Measurements from ENCODE around the gene APOO. TPM values are rescaled to one million over a fixed set of nuclear protein-coding genes. Genes with fewer than 3 reads are reported as not detected.

APOO gene
- total RNA-seq, 1 experiment from 2014 or later = 23.4 TPM

DNA sequence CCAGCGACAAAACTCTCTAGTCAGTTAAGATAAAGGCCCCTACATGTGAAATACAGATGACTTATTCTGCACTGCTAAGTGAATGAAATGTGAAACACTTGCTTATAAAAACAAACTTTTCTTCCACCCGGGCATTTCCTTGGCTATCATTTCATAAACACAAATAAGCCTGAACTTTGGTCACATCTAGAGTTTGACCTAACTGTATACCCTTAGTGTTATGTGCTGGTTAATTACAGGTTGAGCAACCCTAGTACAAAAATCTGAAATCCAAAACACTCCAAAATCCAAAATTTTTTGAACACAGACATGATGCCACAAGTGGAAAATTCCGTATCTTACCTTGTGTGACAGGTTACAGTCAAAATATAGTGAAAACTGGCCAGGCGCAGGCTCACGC, 78.9 kb downstream of the APOO start:
- Histone ChIP-seq H3K9me3 (no peaks in the 10 kb centered on the region), H3K4me3 (ENCODE audit: low read depth, low read length) (no peak overlapping the region), H3K4me1 (no peaks in the 10 kb centered on the region), H3K36me3 (ENCODE audit: control insufficient read depth, insufficient read depth, low read length) (no peaks in the 10 kb centered on the region), H3K27me3 (replicated peaks; ENCODE audit: control insufficient read depth, insufficient read depth, low read length) (no peaks in the 10 kb centered on the region)
- no peaks in the 10 kb centered on the region for H3K27me3 Mint-ChIP-seq (ENCODE audit: insufficient read depth, unreplicated experiment)
- TF ChIP-seq, protein P1, sequence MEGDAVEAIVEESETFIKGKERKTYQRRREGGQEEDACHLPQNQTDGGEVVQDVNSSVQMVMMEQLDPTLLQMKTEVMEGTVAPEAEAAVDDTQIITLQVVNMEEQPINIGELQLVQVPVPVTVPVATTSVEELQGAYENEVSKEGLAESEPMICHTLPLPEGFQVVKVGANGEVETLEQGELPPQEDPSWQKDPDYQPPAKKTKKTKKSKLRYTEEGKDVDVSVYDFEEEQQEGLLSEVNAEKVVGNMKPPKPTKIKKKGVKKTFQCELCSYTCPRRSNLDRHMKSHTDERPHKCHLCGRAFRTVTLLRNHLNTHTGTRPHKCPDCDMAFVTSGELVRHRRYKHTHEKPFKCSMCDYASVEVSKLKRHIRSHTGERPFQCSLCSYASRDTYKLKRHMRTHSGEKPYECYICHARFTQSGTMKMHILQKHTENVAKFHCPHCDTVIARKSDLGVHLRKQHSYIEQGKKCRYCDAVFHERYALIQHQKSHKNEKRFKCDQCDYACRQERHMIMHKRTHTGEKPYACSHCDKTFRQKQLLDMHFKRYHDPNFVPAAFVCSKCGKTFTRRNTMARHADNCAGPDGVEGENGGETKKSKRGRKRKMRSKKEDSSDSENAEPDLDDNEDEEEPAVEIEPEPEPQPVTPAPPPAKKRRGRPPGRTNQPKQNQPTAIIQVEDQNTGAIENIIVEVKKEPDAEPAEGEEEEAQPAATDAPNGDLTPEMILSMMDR (IDR thresholded peaks at IDR 0.05; ENCODE audit: insufficient read depth in 1 of 2, low read depth in 1 of 2, low read length in 1 of 2, severe bottlenecking in 1 of 2, unreplicated experiment in 1 of 2) = no peak
- ChIA-PET CTCF (no interaction called here), POLR2A (no interaction called here)
- intact Hi-C loops (cut with micrococcal nuclease; ENCODE audit: unreplicated experiment) = no loop called here
- H3K4me1 Mint-ChIP-seq (ENCODE audit: low read depth, unreplicated experiment) = peaks cover 10% of the 10 kb centered on the region
- no peak for DNase-seq
- no peaks in the 10 kb centered on the region for H3K36me3 Mint-ChIP-seq (ENCODE audit: insufficient read depth, unreplicated experiment)
- H3K9me3 Mint-ChIP-seq (ENCODE audit: unreplicated experiment) = no peaks in the 10 kb centered on the region
- H3K27ac Mint-ChIP-seq (ENCODE audit: unreplicated experiment) = no peak overlapping the region
- no TSS peak for BruUV-seq (replicated peaks)
- H3K4me3 Mint-ChIP-seq (ENCODE audit: unreplicated experiment) = no peak overlapping the region

DNA sequence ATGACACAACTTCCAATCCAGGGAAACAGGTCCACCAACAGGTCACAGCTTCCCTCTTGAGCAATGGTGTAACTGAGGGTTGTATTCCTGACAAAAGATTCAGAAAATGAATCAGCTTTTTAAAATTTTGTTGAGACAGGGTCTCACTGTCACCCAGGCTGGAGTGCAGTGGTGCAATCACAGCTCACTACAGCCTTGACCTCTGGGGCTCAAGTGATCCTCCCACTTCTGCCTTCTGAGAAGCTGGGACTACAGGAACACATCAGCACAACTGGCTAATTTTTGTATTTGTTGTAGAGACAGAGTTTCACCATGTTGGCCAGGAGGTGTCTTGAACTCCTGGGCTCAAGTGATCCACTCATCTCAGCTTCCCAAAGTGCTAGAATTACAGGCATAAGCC, 81.1 kb downstream of the APOO start:
- Mint-ChIP-seq H3K4me3 (ENCODE audit: unreplicated experiment) (no peak overlapping the region), H3K27ac (ENCODE audit: unreplicated experiment) (no peak overlapping the region), H3K9me3 (ENCODE audit: unreplicated experiment) (no peaks in the 10 kb centered on the region), H3K27me3 (ENCODE audit: insufficient read depth, unreplicated experiment) (no peaks in the 10 kb centered on the region), H3K4me1 (ENCODE audit: low read depth, unreplicated experiment) (peaks cover 10% of the 10 kb centered on the region), H3K36me3 (ENCODE audit: insufficient read depth, unreplicated experiment) (no peaks in the 10 kb centered on the region)
- no peaks in the 10 kb centered on the region for H3K36me3 ChIP-seq (ENCODE audit: control insufficient read depth, insufficient read depth, low read length)
- no peak overlapping the region for H3K4me3 ChIP-seq (ENCODE audit: low read depth, low read length)
- no peaks in the 10 kb centered on the region for H3K9me3 ChIP-seq
- H3K4me1 ChIP-seq = peaks cover 16% of the 10 kb centered on the region
- no peaks in the 10 kb centered on the region for H3K27me3 ChIP-seq (replicated peaks; ENCODE audit: control insufficient read depth, insufficient read depth, low read length)
- DNase-seq = no peak
- TF ChIP-seq, protein P1 (IDR thresholded peaks at IDR 0.05; ENCODE audit: insufficient read depth in 1 of 2, low read depth in 1 of 2, low read length in 1 of 2, severe bottlenecking in 1 of 2, unreplicated experiment in 1 of 2) = no peak
- intact Hi-C loops (cut with micrococcal nuclease; ENCODE audit: unreplicated experiment) = no loop called here
- ChIA-PET POLR2A (no interaction called here), CTCF (no interaction called here)
- no TSS peak for BruUV-seq (replicated peaks)

DNA sequence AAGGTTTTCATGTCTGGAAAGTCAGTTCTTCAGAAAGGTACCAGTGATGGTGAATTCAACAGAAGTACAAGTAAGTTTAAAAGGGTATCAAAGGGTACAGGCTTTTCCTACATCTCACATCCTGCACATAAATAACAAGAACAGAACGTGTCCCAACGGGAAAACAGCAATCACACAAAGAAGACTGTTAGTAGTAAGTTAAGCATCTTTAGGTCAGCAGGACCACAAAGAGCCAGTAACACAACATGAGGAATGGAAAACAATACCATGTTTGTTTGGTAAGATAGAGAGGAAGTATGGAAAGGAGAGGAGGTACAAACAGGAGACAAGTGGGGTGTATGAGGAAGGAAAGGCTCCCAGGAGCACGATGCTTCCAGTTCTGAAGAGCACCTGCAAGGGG, 81.5 kb downstream of the APOO start:
- H3K4me1 ChIP-seq = peaks cover 16% of the 10 kb centered on the region
- POLR2A ChIA-PET = no interaction called here
- H3K9me3 ChIP-seq = no peaks in the 10 kb centered on the region
- peaks cover 10% of the 10 kb centered on the region for H3K4me1 Mint-ChIP-seq (ENCODE audit: low read depth, unreplicated experiment)
- no peak overlapping the region for H3K4me3 Mint-ChIP-seq (ENCODE audit: unreplicated experiment)
- no TSS peak for BruUV-seq (replicated peaks)
- no peaks in the 10 kb centered on the region for H3K27me3 ChIP-seq (replicated peaks; ENCODE audit: control insufficient read depth, insufficient read depth, low read length)
- H3K27ac Mint-ChIP-seq (ENCODE audit: unreplicated experiment) = no peak overlapping the region
- no peaks in the 10 kb centered on the region for H3K9me3 Mint-ChIP-seq (ENCODE audit: unreplicated experiment)
- intact Hi-C loops (cut with micrococcal nuclease; ENCODE audit: unreplicated experiment) = no loop called here
- CTCF ChIA-PET = no interaction called here
- no peak overlapping the region for H3K4me3 ChIP-seq (ENCODE audit: low read depth, low read length)
- TF ChIP-seq, protein P1 (IDR thresholded peaks at IDR 0.05; ENCODE audit: insufficient read depth in 1 of 2, low read depth in 1 of 2, low read length in 1 of 2, severe bottlenecking in 1 of 2, unreplicated experiment in 1 of 2) = no peak
- DNase-seq = no peak
- no peaks in the 10 kb centered on the region for H3K36me3 ChIP-seq (ENCODE audit: control insufficient read depth, insufficient read depth, low read length)
- no peaks in the 10 kb centered on the region for H3K27me3 Mint-ChIP-seq (ENCODE audit: insufficient read depth, unreplicated experiment)
- H3K36me3 Mint-ChIP-seq (ENCODE audit: insufficient read depth, unreplicated experiment) = no peaks in the 10 kb centered on the region

Data from Caco-2 (cell line).